SK-N-SH (cell line): ENCODE measurements around the gene BCR. TPM values are rescaled to one million over a fixed set of nuclear protein-coding genes. Genes with fewer than 3 reads are reported as not detected.

Source experiments
- CTCF ChIA-PET: fragments of 300-600, 350-600 bp; formaldehyde crosslinking; extraction: SDS; loops from one replicate; lab custom pipeline; 2021; lab: Yijun Ruan, JAX
- POLR2A ChIA-PET: fragments of 350-600 bp; sonication (Branson Sonifier 250); formaldehyde crosslinking; extraction: SDS; loops from one replicate; lab custom pipeline; 2020; ENCODE audit warnings: antibody characterized with exemption, inconsistent platforms; lab: Yijun Ruan, JAX
- DNase-seq: peaks from one replicate; pipeline ENCODE4 v3.0.0; 2012
- H2AFZ ChIP-seq: fragments of 200-600 bp; sonication (generic); 2 replicates; pipeline ENCODE4 v1.8.1; 2016; ENCODE audit warnings: antibody characterized with exemption, mild to moderate bottlenecking, low read depth
- H3F3A ChIP-seq: fragments of 200-600 bp; sonication (generic); replicated peaks from 2 replicates; pipeline ENCODE3; 2016; ENCODE audit warnings: antibody characterized with exemption, mild to moderate bottlenecking; ENCODE audit not compliant: insufficient read depth
- H3K27ac ChIP-seq, 2 experiments: fragments of 200-500 bp in 1 of 2; fragments of 200-600 bp in 1 of 2; sonication (Bioruptor generic) in 1 of 2; sonication (generic), shearing (Covaris generic) in 1 of 2; 2 replicates each; pipeline versions ENCODE4 v1.5.1 to v1.6.1; 2014 to 2016; ENCODE audit warnings: low read depth in 2 of 2, inconsistent platforms in 1 of 2, low read length in 1 of 2, mild to moderate bottlenecking in 1 of 2, mixed read lengths in 1 of 2
- H3K27me3 ChIP-seq: fragments of 200-600 bp; sonication (generic), shearing (Covaris generic); 2 replicates; pipeline ENCODE4 v1.6.1; 2016; ENCODE audit warnings: mixed run types; ENCODE audit not compliant: insufficient read depth
- H3K36me3 ChIP-seq, 2 experiments: fragments of 200-500 bp in 1 of 2; fragments of 200-600 bp in 1 of 2; sonication (Bioruptor generic) in 1 of 2; sonication (generic) in 1 of 2; replicated peaks in 1 of 2; 2 replicates each; pipeline versions ENCODE3 to v1.5.1; 2014 to 2016; ENCODE audit warnings: low read length in 1 of 2, mild to moderate bottlenecking in 1 of 2; ENCODE audit not compliant: insufficient read depth in 2 of 2, control insufficient read depth in 1 of 2
- H3K4me1 ChIP-seq, 2 experiments: fragments of 200-500 bp in 1 of 2; fragments of 200-600 bp in 1 of 2; sonication (Bioruptor generic) in 1 of 2; sonication (generic), shearing (Covaris generic) in 1 of 2; 2 replicates each; pipeline versions ENCODE4 v1.5.1 to v1.6.1; 2014 to 2016; ENCODE audit warnings: low read depth in 1 of 2, low read length in 1 of 2, mixed run types in 1 of 2; ENCODE audit not compliant: insufficient read depth in 2 of 2, control insufficient read depth in 1 of 2
- H3K4me2 ChIP-seq: fragments of 200-600 bp; sonication (generic), shearing (Covaris generic); 2 replicates; pipeline ENCODE4 v1.6.1; 2017; ENCODE audit warnings: mixed run types
- H3K4me3 ChIP-seq, 2 experiments: fragments of 200-500 bp in 1 of 2; fragments of 200-600 bp in 1 of 2; sonication (Bioruptor generic) in 1 of 2; sonication (generic), shearing (Covaris generic) in 1 of 2; 2 replicates each; pipeline versions ENCODE4 v1.5.1 to v1.8.1; 2014 to 2016; ENCODE audit warnings: low read depth in 2 of 2, inconsistent platforms in 1 of 2, low read length in 1 of 2, mild to moderate bottlenecking in 1 of 2, mixed read lengths in 1 of 2, moderate library complexity in 1 of 2
- H3K79me2 ChIP-seq: fragments of 200-600 bp; sonication (generic); 2 replicates; pipeline ENCODE4 v1.8.1; 2017; ENCODE audit warnings: mild to moderate bottlenecking; ENCODE audit not compliant: insufficient read depth
- H3K9ac ChIP-seq: fragments of 200-600 bp; sonication (generic); 2 replicates; pipeline ENCODE4 v1.6.1; 2017; ENCODE audit warnings: mixed run types
- H3K9me2 ChIP-seq: fragments of 200-600 bp; sonication (generic); 2 replicates; pipeline ENCODE4 v1.6.1; 2017; ENCODE audit warnings: mixed run types
- H3K9me3 ChIP-seq: fragments of 200-600 bp; sonication (generic); 2 replicates; pipeline ENCODE4 v1.6.1; 2017; ENCODE audit warnings: mixed run types, mild to moderate bottlenecking, moderate library complexity
- H4K20me1 ChIP-seq: fragments of 200-600 bp; sonication (generic); 2 replicates; pipeline ENCODE4 v1.6.1; 2017; ENCODE audit warnings: mild to moderate bottlenecking, mixed run types; ENCODE audit not compliant: insufficient read depth
- ELF1 ChIP-seq: IDR thresholded peaks from 2 replicates; pipeline ENCODE4 v1.4.0; 2012
- EP300 ChIP-seq, 2 experiments: IDR thresholded peaks; 2 replicates each; pipeline versions ENCODE4 v1.4.0 to v1.6.1; 2012; ENCODE audit warnings: borderline replicate concordance in 1 of 2, low read depth in 1 of 2, low read length in 1 of 2
- FOXJ3 ChIP-seq: sonication (generic); formaldehyde crosslinking; IDR thresholded peaks from 2 replicates; pipeline ENCODE4 v1.5.1; 2020; ENCODE audit warnings: mild to moderate bottlenecking, missing genetic modification reagents
- FOXM1 ChIP-seq: IDR thresholded peaks from 2 replicates; pipeline ENCODE4 v1.4.0; 2012; ENCODE audit warnings: low read depth, mild to moderate bottlenecking
- MXI1 ChIP-seq: IDR thresholded peaks from 2 replicates; pipeline ENCODE4 v1.6.1; 2012; ENCODE audit warnings: mild to moderate bottlenecking, low read depth, low read length, improper control_type of control experiment
- NRF1 ChIP-seq: IDR thresholded peaks from 2 replicates; pipeline ENCODE4 v1.6.1; 2012; ENCODE audit warnings: low read depth, mild to moderate bottlenecking, low read length
- POLR2AphosphoS5 ChIP-seq: IDR thresholded peaks from 2 replicates; pipeline ENCODE4 v1.6.1; 2012; ENCODE audit warnings: low read depth, low read length
- RAD21 ChIP-seq: IDR thresholded peaks from 2 replicates; pipeline ENCODE4 v1.6.1; 2012; ENCODE audit warnings: mild to moderate bottlenecking, low read length
- SIN3A ChIP-seq: IDR thresholded peaks from 2 replicates; pipeline ENCODE4 v1.6.1; 2012; ENCODE audit warnings: low read depth, mild to moderate bottlenecking, low read length, moderate library complexity, borderline replicate concordance
- TAF1 ChIP-seq: IDR thresholded peaks from 2 replicates; pipeline ENCODE4 v1.6.1; 2012; ENCODE audit warnings: low read depth, mild to moderate bottlenecking, low read length, moderate library complexity, borderline replicate concordance
- TCF12 ChIP-seq: IDR thresholded peaks from 2 replicates; pipeline ENCODE4 v1.4.0; 2012
- WGBS: methylation state at CpG from one replicate; pipeline ENCODE4 v1.1.6; 2017; ENCODE audit warnings: low lambda C conversion rate; 5-methylcytosine and 5-hydroxymethylcytosine counted together
- polyA plus RNA-seq, 3 experiments: library from polyadenylated mRNA; depleted of rRNA; stranded (reverse); fragments of >200 nt; gene quantifications; 2 replicates each; pipeline ENCODE4 v1.2.3, GENCODE V29; 2012
- TF ChIP-seq, protein P1 (sequence below): fragments of 150-350 bp; IDR thresholded peaks from 2 replicates; pipeline ENCODE4 v1.6.1; 2017; ENCODE audit warnings: antibody characterized with exemption, low read length, low read depth, borderline replicate concordance
- TF ChIP-seq, protein P2 (sequence below): fragments of 150-350 bp; IDR thresholded peaks from 2 replicates; pipeline ENCODE4 v1.6.1; 2016; ENCODE audit warnings: mild to moderate bottlenecking, low read depth, low read length
- TF ChIP-seq, protein P3 (sequence below): fragments of 200-600 bp; sonication (generic); IDR thresholded peaks from 2 replicates; pipeline ENCODE4 v1.6.1; 2017; ENCODE audit warnings: antibody characterized with exemption, mild to moderate bottlenecking, moderate library complexity
- TF ChIP-seq, protein P4 (sequence below): IDR thresholded peaks from 2 replicates; pipeline ENCODE4 v1.6.1; 2012; ENCODE audit warnings: mild to moderate bottlenecking, low read depth, low read length, moderate library complexity

The BCR gene
- polyA plus RNA-seq, 1 of the 3 experiments (the other 2 are of a cell fraction) = 50.9 TPM

DNA sequence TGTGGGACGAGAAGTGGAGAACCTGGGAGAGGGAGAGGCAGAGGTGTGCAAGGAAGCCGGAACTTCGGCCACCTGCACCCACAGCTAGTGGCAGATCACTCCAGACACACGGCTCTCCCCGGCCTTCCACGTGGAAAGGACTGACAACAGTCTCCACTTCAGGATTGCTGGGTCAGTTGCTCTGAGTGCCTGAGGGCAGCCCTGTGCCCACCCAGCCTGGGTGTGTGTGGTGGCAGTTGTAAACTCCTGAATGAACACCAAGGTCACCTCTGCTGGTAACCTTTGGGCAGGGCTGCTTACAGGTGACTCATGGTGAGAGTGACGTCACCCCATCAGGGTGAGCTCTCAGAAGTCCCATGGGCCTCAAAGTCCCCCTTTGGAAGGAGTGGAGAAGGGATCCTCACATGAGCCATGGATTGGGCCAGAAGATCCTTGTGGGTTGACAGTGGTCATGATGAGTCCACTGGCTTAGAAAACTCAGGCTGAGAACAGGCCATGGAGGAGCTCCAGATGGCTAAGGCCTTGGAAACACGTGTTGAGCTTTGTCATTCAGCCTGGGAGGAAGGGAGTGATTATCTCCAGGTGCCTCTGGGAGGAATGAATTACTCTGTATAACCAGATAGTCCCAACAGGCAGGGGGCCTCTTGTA lies 71.3 kb downstream of the BCR start:
- Histone ChIP-seq H4K20me1 (peaks cover 17% of the 10 kb centered on the region; the same call in 1 of the 2 replicates), H3K4me2 (no peak overlapping the region), H2AFZ (no peak overlapping the region), H3K79me2 (peaks cover 24% of the 10 kb centered on the region; the same call in 1 of the 2 replicates), H3K9me2 (no peaks in the 10 kb centered on the region), H3K27me3 (no peaks in the 10 kb centered on the region), H3K9me3 (no peaks in the 10 kb centered on the region), H3K4me3 (no peak overlapping the region), H3F3A (no peaks in the 10 kb centered on the region), H3K27ac (no peak overlapping the region; a peak in 1 of 4 replicates), H3K4me1 (peaks cover 3 to 36% of the 10 kb centered on the region in 2 experiments; a peak in 2 of 4 replicates), H3K9ac (no peak overlapping the region), H3K36me3 (peaks cover 0 to 17% of the 10 kb centered on the region in 2 experiments)
- TF ChIP-seq ELF1 = no peak
- no peak for TF ChIP-seq RAD21
- TF ChIP-seq EP300 (IDR thresholded peaks at IDR 0.05; ENCODE audit: borderline replicate concordance in 1 of 2, low read depth in 1 of 2, low read length in 1 of 2) = no peak
- TF ChIP-seq, protein P1, sequence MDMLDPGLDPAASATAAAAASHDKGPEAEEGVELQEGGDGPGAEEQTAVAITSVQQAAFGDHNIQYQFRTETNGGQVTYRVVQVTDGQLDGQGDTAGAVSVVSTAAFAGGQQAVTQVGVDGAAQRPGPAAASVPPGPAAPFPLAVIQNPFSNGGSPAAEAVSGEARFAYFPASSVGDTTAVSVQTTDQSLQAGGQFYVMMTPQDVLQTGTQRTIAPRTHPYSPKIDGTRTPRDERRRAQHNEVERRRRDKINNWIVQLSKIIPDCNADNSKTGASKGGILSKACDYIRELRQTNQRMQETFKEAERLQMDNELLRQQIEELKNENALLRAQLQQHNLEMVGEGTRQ = no peak
- TF ChIP-seq TAF1 = no peak
- TF ChIP-seq MXI1 = no peak
- WGBS = 96% methylated on average over 6 of the region's 8 CpGs
- no peak for DNase-seq
- ChIA-PET POLR2A (no interaction called here), CTCF (interaction anchor here (0.6 to 2.3 kb wide), 7 partner anchors 10 to 73 kb away, joined by 3 to 10 read pairs (median 3); no protein-coding TSS in a partner anchor)

DNA sequence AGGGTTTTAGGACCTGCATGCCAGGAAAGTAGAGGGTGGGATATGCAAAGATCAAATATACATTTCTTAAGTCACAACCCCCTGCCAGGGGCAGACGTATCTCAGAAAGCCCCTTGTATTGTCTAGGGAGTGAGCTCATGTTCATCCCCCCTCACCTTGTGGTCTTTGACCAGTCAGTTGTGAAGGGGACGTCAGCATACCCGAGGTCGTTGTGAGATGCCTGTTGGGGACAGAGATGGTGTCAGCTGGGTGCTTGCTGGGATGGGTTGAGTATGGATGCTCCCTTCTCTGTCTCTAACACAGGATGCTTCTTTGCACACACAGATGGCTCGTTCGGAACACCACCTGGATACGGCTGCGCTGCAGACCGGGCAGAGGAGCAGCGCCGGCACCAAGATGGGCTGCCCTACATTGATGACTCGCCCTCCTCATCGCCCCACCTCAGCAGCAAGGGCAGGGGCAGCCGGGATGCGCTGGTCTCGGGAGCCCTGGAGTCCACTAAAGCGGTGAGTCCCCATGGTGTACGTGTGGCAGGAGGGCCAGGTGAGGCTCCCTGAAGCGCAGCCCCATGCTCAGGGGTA lies 73.3 kb downstream of the BCR start:
- ChIA-PET POLR2A (no interaction called here), CTCF (interaction anchor here (1.1 to 2.5 kb wide), 3 partner anchors 11 to 28 kb away, joined by 4 to 10 read pairs (median 8); no protein-coding TSS in a partner anchor)
- Histone ChIP-seq H3F3A (no peaks in the 10 kb centered on the region), H3K9me2 (no peaks in the 10 kb centered on the region), H3K79me2 (peaks cover 14% of the 10 kb centered on the region; the same call in 1 of the 2 replicates), H3K36me3 (peaks cover 0 to 24% of the 10 kb centered on the region in 2 experiments), H3K4me3 (no peak overlapping the region), H3K4me2 (no peak overlapping the region), H3K27ac (no peak overlapping the region; a peak in 1 of 4 replicates), H3K4me1 (peaks cover 2 to 47% of the 10 kb centered on the region in 2 experiments; a peak in 2 of 4 replicates), H3K9ac (no peak overlapping the region), H3K27me3 (no peaks in the 10 kb centered on the region), H3K9me3 (no peaks in the 10 kb centered on the region), H4K20me1 (peaks cover 17% of the 10 kb centered on the region; the same call in 1 of the 2 replicates), H2AFZ (no peak overlapping the region)
- TF ChIP-seq FOXM1 (no peak), TCF12 (no peak), POLR2AphosphoS5 (no peak), FOXJ3 (CRISPR knock-in tag) (no peak), SIN3A (no peak), NRF1 (no peak)
- TF ChIP-seq, protein P2, sequence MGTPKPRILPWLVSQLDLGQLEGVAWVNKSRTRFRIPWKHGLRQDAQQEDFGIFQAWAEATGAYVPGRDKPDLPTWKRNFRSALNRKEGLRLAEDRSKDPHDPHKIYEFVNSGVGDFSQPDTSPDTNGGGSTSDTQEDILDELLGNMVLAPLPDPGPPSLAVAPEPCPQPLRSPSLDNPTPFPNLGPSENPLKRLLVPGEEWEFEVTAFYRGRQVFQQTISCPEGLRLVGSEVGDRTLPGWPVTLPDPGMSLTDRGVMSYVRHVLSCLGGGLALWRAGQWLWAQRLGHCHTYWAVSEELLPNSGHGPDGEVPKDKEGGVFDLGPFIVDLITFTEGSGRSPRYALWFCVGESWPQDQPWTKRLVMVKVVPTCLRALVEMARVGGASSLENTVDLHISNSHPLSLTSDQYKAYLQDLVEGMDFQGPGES = no peak
- TF ChIP-seq, protein P3, sequence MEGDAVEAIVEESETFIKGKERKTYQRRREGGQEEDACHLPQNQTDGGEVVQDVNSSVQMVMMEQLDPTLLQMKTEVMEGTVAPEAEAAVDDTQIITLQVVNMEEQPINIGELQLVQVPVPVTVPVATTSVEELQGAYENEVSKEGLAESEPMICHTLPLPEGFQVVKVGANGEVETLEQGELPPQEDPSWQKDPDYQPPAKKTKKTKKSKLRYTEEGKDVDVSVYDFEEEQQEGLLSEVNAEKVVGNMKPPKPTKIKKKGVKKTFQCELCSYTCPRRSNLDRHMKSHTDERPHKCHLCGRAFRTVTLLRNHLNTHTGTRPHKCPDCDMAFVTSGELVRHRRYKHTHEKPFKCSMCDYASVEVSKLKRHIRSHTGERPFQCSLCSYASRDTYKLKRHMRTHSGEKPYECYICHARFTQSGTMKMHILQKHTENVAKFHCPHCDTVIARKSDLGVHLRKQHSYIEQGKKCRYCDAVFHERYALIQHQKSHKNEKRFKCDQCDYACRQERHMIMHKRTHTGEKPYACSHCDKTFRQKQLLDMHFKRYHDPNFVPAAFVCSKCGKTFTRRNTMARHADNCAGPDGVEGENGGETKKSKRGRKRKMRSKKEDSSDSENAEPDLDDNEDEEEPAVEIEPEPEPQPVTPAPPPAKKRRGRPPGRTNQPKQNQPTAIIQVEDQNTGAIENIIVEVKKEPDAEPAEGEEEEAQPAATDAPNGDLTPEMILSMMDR = no peak
- TF ChIP-seq, protein P4, sequence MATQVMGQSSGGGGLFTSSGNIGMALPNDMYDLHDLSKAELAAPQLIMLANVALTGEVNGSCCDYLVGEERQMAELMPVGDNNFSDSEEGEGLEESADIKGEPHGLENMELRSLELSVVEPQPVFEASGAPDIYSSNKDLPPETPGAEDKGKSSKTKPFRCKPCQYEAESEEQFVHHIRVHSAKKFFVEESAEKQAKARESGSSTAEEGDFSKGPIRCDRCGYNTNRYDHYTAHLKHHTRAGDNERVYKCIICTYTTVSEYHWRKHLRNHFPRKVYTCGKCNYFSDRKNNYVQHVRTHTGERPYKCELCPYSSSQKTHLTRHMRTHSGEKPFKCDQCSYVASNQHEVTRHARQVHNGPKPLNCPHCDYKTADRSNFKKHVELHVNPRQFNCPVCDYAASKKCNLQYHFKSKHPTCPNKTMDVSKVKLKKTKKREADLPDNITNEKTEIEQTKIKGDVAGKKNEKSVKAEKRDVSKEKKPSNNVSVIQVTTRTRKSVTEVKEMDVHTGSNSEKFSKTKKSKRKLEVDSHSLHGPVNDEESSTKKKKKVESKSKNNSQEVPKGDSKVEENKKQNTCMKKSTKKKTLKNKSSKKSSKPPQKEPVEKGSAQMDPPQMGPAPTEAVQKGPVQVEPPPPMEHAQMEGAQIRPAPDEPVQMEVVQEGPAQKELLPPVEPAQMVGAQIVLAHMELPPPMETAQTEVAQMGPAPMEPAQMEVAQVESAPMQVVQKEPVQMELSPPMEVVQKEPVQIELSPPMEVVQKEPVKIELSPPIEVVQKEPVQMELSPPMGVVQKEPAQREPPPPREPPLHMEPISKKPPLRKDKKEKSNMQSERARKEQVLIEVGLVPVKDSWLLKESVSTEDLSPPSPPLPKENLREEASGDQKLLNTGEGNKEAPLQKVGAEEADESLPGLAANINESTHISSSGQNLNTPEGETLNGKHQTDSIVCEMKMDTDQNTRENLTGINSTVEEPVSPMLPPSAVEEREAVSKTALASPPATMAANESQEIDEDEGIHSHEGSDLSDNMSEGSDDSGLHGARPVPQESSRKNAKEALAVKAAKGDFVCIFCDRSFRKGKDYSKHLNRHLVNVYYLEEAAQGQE = no peak
- 88% methylated on average over 9 of the region's 19 CpGs for WGBS
- DNase-seq = no peak
